Lower lobe of right lung (tissue), 2 donors: ENCODE data around the gene LCN6. TPM values are rescaled to one million over a fixed set of nuclear protein-coding genes. Genes with fewer than 3 reads are reported as not detected.
A peak's percentile ranks its signal among the peaks of the same experiment; 100 is the strongest.

Experiments used
- ATAC-seq, 2 donors: fragments of 200-7000 bp; cut with Tn5 transposase; one replicate each; pipeline ENCODE4 v1.9.1; 2020 to 2022; ENCODE audit warnings: mild to moderate bottlenecking in 2 of 2, moderate library complexity in 2 of 2
- DNase-seq: peaks from one replicate; pipeline ENCODE4 v3.0.0-alpha.2; 2020
- H3K27ac ChIP-seq: fragments of 200-600 bp; one replicate; pipeline ENCODE4 v1.8.0; 2022
- H3K27me3 ChIP-seq: fragments of 200-600 bp; one replicate; pipeline ENCODE4 v1.8.0; 2022; ENCODE audit warnings: low read depth
- H3K36me3 ChIP-seq: fragments of 200-600 bp; one replicate; pipeline ENCODE4 v1.8.0; 2022; ENCODE audit warnings: mild to moderate bottlenecking
- H3K4me1 ChIP-seq: fragments of 200-600 bp; one replicate; pipeline ENCODE4 v1.8.0; 2022
- H3K4me3 ChIP-seq: fragments of 200-600 bp; one replicate; pipeline ENCODE4 v1.8.0; 2022; ENCODE audit warnings: mild to moderate bottlenecking
- H3K9me3 ChIP-seq: fragments of 200-600 bp; one replicate; pipeline ENCODE4 v1.8.0; 2022
- intact Hi-C: fragments of 100-400 bp; cut with DNase I; formaldehyde crosslinking; loops from one replicate; pipeline ENCODE4 v1.11.0; 2022
- total RNA-seq: library from RNA; stranded (reverse); fragmentation: NEBNext Ultra II Directional; extraction: Animal tissue kit (Norgen Biotek cat#: 25700); gene quantifications from one replicate; pipeline ENCODE4 v1.2.1, GENCODE V29; 2021
- TF ChIP-seq, protein P1 (sequence below): fragments of 200-600 bp; IDR thresholded peaks from one replicate; pipeline ENCODE4 v1.8.0; 2022; ENCODE audit warnings: antibody characterized with exemption, mild to moderate bottlenecking
- donor health status: DM: no; HTN: yes; CAD: no; lungs with severe emphysema.

LCN6 gene
- total RNA-seq, 1 donor from 2014 or later: 2.9 TPM

DNA sequence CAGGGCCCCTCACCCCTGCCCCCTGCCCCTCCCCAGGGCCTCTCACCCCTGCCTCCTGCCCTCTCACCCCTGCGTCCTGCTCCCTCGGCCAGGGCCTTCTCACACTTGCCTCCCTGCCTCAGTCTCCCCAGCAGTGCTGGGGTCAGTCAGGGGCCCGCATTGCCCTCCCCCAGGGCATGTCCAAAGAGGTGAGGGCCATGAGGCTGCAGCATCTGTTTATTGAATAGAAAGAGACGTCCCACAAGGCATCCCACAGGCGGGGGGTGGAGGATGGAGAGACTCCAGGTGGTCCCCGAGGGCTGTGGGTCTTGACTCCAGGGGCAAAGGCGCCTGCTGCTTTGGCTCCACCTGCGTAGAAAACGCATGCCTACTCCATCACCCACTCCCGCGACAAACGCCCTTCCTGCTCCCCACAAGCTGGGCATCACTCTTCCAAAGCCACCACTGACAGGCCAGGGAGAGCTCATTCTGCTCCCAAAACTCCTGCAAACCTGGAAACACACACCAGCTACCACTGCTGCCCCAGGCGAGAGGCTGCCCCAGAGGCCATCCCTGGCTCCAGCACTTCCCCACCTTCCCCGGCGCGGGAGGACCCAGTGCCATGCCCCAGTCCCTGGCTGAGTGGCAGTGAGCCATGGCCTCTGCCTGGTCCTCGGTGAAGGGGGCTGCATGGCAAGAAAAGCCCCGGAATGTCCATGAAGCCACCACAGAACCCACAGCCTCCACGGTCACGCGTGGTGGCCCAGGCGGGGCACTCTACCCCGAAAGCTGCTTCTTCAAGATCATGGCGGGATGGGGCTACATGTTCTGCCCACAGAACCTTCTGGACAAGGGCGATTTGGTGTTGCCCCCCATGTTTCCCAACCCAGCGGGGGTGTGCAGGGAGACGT lies 11.4 kb upstream of the LCN6 start:
- TF ChIP-seq, protein P1, sequence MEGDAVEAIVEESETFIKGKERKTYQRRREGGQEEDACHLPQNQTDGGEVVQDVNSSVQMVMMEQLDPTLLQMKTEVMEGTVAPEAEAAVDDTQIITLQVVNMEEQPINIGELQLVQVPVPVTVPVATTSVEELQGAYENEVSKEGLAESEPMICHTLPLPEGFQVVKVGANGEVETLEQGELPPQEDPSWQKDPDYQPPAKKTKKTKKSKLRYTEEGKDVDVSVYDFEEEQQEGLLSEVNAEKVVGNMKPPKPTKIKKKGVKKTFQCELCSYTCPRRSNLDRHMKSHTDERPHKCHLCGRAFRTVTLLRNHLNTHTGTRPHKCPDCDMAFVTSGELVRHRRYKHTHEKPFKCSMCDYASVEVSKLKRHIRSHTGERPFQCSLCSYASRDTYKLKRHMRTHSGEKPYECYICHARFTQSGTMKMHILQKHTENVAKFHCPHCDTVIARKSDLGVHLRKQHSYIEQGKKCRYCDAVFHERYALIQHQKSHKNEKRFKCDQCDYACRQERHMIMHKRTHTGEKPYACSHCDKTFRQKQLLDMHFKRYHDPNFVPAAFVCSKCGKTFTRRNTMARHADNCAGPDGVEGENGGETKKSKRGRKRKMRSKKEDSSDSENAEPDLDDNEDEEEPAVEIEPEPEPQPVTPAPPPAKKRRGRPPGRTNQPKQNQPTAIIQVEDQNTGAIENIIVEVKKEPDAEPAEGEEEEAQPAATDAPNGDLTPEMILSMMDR: no peak
- DNase-seq (peak; percentile 41), ATAC-seq (no peak)
- Histone ChIP-seq H3K4me3 (no peak overlapping the region), H3K27me3 (peaks cover 15% of the 10 kb centered on the region), H3K4me1 (no peaks in the 10 kb centered on the region), H3K36me3 (no peaks in the 10 kb centered on the region), H3K9me3 (no peaks in the 10 kb centered on the region), H3K27ac (no peak overlapping the region)
- intact Hi-C loops: no loop called here

DNA sequence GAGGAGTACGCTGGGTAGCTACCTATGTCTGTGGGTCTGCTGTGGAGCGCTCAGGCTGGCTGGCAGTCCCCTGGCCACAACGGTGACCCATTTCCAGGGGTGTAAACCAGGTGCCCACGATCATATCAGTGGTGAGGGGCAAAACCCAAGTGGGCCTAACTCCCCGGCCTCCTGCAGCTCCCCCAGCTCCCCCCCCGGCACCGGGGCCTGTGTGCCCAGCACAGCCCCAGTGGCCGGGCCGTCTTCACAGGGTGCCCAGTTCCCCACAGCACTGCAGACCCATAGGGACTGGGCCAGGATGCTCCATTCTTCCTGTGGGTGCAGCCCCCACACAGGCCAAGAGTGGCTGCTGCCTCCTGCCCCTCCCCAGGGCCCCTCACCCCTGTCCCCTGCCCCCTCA lies 10.7 kb upstream of the LCN6 start:
- TF ChIP-seq, protein P1: no peak
- peak; percentile 30 for DNase-seq
- H3K9me3 ChIP-seq: no peaks in the 10 kb centered on the region
- no peak overlapping the region for H3K27ac ChIP-seq
- no peak for ATAC-seq
- H3K36me3 ChIP-seq: no peaks in the 10 kb centered on the region
- no peak overlapping the region for H3K4me3 ChIP-seq
- peaks cover 10% of the 10 kb centered on the region for H3K27me3 ChIP-seq
- intact Hi-C loops: no loop called here
- H3K4me1 ChIP-seq: no peaks in the 10 kb centered on the region

DNA sequence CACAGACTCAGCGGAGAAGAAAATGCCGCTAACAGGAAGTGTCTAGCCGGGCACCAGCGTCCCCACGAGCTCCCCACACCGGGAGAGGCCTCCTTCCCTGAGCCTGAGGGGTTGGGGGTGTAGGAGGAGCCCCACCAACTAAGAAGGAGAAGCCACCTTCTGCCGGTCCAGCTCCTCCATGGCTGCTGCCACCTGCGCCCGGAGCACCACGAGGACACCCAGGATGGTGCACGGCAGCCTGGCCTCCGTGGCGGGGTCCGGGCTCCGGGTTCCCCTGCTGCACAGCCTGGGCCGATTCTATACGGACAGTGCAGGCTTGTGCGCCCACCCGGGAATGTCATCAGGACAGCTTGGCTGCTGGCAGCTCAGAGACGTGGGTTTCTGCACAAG lies 9.4 kb upstream of the LCN6 start:
- ATAC-seq: peak in 1 of 2 donors; percentile 2
- peaks cover 10% of the 10 kb centered on the region for H3K27me3 ChIP-seq
- intact Hi-C loops: no loop called here
- TF ChIP-seq, protein P1: no peak
- no peaks in the 10 kb centered on the region for H3K36me3 ChIP-seq
- no peak overlapping the region for H3K4me3 ChIP-seq
- H3K27ac ChIP-seq: no peak overlapping the region
- DNase-seq: peak; percentile 48
- H3K4me1 ChIP-seq: no peaks in the 10 kb centered on the region
- H3K9me3 ChIP-seq: no peaks in the 10 kb centered on the region

DNA sequence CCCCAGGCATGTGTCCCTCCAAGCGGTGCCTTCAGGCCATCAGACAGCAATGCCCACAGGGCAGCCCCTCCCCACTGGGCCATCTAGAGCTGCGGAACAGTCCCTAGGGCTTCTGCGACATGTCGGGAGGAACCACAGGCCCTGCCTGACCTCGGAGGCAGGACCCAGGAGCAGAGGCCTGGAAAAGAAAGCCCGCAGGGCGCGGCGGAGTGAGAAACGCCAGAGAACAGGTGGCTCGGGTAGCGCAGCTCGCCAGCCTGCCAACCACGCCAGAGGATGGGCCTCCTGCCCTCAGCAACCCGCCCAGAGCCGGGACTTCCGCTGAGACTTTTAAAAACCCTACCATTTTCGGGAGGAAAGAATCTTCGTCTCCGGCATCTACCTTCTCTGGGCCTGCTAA lies 9.0 kb upstream of the LCN6 start:
- DNase-seq (no peak), ATAC-seq (no peak)
- no peak overlapping the region for H3K27ac ChIP-seq
- H3K36me3 ChIP-seq: no peaks in the 10 kb centered on the region
- H3K9me3 ChIP-seq: no peaks in the 10 kb centered on the region
- intact Hi-C loops: no loop called here
- TF ChIP-seq, protein P1: no peak
- H3K4me3 ChIP-seq: no peak overlapping the region
- H3K27me3 ChIP-seq: peaks cover 10% of the 10 kb centered on the region
- no peaks in the 10 kb centered on the region for H3K4me1 ChIP-seq

DNA sequence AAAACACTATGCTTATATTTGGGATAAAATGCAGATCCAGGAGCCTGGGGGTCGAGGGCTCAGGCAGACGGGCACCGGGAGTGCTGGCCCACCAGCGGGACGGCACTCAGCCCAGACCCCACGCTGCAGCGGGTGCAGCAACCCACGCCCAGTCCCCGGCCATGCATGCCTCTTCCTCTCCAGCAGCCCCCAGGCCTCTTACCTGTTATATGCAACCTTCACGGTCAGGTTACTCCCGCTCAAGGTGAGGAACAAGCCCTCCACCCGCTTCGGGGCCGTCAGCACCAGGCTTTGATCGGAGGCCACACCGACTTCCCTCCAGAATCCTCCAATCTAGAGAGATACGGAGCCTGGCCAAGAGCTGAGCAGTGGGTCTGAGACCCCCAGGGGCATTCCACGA lies 8.5 kb upstream of the LCN6 start:
- Histone ChIP-seq H3K4me3 (no peak overlapping the region), H3K36me3 (no peaks in the 10 kb centered on the region), H3K4me1 (no peaks in the 10 kb centered on the region), H3K9me3 (no peaks in the 10 kb centered on the region), H3K27me3 (peaks cover 10% of the 10 kb centered on the region), H3K27ac (no peak overlapping the region)
- TF ChIP-seq, protein P1: no peak
- intact Hi-C loops: no loop called here
- ATAC-seq: no peak
- no peak for DNase-seq
